Limb (tissue), 2 donors: ENCODE measurements around the gene MCOLN2.
"Not testable (repeated sequence)": the region's sequence is repeated elsewhere in the genome, so short reads cannot be mapped to it uniquely, and the experiment has no call there.

Source experiments
- DNase-seq, 2 donors: peaks; one replicate each; pipeline ENCODE4 v3.0.0-alpha.2; 2016; ENCODE audit errors: extremely low spot score in 2 of 2

Gene MCOLN2

DNA sequence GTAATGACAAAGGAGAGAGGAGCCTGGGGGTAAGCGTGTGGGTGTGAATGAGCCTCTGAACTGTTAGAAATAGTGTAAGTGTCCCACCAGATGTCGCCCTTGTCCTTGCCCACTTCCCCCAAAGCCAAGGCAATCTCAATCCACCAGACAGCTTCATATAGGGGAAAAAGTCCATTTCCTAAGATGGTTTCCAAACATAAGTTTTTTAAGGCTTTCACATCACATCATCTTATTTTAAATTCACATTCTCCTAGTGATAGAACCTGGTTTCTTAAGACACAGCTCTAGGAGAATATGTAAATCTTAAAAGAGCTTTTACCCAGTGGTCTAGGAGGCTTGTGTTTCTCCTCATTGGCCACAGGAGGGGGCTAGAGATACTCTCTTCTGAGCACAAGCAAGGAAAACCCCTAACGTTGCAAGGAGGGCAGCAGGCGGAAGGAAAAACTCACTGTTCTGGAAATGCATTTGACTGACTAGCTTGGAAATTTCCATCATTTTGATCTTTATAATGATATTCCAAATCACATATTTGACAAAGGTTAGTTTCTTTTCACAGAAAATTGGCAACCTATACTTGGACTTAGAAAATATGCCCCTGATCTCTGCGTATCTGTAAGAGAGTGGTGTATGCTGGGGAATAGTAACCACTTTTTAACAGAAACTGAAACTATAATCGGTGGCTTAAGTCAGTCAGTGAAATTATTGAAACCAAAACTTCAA is 52.0 kb downstream of the MCOLN2 start:
- DNase-seq, result peak; percentile 61 to 94

DNA sequence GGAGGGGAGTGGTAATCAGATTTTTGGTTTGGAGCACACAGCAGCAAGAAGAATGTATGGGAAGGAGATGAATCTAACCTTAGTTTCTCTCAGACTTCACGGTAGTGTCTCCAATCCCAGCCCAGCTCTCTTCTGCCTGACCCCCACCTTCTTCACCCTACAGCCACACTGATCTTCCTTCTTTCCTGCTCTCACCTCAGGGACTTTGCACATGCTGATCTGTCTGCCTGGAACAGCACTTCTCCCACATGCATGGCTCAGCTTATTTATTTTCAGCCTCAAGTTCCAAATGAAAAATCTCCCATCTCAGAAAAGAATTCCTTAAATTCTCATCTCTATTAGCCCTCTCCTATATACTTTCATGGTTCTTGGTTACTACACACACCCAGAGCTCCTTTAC is 55.1 kb downstream of the MCOLN2 start:
- no peak for DNase-seq

- no peak for DNase-seq
These were observed 56.4 kb downstream of the MCOLN2 start for GRCh38 chr1:84940481-84940880.

- DNase-seq, result no peak
These were observed 57.2 kb downstream of the MCOLN2 start for GRCh38 chr1:84939761-84940160.

DNA sequence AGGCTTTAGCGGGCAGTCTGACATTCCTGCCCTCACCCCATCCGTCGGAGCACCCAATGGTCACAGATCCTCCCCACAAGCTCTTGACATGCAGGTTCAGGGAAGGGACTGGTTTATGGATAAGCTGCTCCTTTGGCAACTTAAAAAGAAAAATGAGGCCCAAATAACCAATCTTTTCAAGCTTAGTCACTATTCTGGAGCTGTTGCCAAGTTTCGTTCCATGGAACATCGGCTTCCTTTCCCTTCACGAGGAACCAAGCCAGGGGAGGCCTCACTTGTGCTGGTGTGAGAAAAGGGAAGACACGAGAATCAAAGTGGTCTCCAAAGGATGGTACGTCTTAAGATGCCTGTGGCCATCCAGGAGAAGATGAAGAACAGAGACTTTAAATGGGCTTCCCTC is 57.8 kb downstream of the MCOLN2 start:
- DNase-seq, result no peak

DNA sequence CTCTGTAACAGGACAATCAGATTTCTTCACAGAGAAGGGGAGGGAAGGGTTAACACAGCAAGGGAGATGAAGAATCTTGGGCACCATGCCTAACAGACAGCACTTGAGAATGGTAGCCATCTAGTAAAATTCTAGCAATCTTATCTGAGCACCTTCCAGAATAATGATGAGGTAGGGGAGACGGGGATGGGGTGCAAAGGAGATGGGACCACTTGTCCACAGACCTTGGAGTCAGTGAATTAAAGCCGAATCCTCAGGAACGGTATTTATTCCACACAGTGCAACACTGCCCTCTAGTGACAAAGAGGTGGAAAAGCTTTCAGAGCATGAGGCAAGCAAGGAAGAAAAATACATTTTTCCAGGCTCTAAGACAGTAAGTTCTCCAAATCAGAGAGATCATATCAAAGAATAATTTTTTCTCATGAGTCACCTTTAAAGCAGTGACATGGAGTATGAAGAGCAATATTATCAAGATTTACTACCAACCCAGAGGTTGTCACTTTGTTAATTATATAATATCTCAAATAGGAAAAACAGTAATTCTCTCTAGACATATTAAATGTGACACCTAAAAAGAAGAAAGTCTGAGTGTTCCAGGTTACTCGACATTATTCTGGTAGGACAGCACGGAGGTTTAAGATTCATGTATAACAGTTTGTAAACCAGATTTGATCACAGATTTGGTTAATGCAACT is 60.6 kb downstream of the MCOLN2 start:
- peak; percentile 53 to 83 for DNase-seq

- no peak for DNase-seq
These were observed 63.8 kb downstream of the MCOLN2 start for GRCh38 chr1:84933011-84933611.

- DNase-seq, result no peak
These were observed 66.1 kb downstream of the MCOLN2 start for GRCh38 chr1:84930831-84931230.

GRCh38 chr1:84930329-84930728 is 66.6 kb downstream of the MCOLN2 start:
- no peak for DNase-seq

DNA sequence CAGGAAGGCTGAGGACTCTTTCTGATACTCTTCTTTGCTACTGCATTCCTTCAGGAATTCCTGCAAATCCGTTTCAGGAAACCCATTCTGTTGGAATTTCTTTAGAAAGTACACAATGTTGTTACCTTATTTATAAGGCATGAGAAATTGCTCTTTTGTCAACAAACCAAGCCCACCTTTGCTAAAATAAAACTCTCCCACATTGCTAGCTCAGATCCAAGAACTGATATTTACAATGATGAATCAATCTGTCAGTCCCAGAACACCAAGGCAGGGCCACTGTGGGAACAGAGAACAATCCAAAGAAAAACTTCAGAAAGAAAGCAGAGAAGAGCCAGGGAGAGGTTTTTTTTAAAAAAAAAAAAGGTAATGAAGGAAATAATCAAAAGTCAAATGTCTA is 67.3 kb downstream of the MCOLN2 start:
- DNase-seq, result no peak

DNA sequence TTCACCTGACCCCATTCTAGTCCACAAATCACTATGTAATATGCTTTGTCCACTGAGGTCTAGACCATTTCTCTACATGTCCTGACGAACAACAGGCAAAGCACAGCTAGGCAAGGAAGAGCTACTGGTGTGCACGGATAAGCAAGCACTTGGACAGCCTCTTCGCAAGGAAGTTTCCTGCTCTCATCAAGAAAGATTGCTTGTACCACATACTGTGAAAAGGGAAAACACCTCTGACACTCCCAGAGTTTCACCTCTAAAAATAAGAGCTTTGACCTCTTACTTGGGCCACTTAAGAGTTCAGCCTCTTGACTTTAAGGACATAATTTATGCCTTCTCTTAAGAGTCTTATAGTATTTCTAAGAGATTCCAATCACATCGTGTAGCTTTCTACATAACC is 67.9 kb downstream of the MCOLN2 start:
- no peak for DNase-seq

- no peak for DNase-seq
These were observed 73.6 kb downstream of the MCOLN2 start for GRCh38 chr1:84923317-84923716.

- DNase-seq, result no peak
These were observed 76.8 kb downstream of the MCOLN2 start for GRCh38 chr1:84920159-84920558.

GRCh38 chr1:84919461-84919970 is 77.4 kb downstream of the MCOLN2 start:
- no peak for DNase-seq

DNA sequence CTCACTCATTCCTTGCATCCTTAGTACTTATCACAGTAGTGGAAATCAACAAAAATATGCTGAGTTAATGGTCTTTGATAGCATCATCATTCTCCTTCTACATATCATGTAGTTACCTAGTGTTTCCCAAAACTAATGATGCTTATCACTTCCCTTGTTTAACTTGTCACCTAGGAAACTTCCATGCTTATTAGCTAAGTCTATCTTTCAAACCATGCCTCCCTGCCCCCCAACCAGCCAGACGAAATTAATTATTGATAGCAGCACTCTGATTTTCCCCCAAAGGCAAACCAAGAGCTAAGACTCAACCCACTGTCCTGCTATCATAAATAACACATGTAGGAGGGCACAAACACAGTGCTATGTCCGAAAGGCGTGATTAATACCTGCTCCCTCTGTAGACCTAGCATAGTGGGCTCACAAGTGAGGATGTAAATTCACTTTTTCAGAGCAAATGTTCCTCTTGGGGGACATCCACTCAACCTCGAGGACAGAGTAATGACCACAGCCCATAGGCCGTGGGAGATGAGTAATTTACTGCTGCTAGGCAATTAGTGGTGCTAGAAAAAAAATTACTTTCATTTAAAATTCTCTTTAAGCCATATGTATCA is 78.1 kb downstream of the MCOLN2 start:
- no peak for DNase-seq

GRCh38 chr1:84916897-84917296 is 80.0 kb downstream of the MCOLN2 start:
- DNase-seq, result no peak

DNA sequence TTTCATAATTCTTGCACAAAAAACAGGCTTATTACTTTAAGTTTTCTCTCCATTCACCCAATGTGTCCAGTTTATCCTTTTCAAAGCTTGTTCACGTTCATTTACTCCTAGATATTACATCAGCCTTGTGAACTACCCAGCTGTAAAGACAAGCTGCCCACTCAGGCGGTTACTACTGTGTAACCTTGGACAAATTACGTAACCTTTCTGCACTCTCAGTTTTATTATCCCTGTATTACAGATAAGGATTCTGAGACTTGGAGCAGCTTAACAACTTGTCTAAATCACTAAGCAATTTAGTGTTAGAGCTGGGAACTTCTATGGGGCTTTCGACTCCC is 83.4 kb downstream of the MCOLN2 start:
- no peak for DNase-seq

DNA sequence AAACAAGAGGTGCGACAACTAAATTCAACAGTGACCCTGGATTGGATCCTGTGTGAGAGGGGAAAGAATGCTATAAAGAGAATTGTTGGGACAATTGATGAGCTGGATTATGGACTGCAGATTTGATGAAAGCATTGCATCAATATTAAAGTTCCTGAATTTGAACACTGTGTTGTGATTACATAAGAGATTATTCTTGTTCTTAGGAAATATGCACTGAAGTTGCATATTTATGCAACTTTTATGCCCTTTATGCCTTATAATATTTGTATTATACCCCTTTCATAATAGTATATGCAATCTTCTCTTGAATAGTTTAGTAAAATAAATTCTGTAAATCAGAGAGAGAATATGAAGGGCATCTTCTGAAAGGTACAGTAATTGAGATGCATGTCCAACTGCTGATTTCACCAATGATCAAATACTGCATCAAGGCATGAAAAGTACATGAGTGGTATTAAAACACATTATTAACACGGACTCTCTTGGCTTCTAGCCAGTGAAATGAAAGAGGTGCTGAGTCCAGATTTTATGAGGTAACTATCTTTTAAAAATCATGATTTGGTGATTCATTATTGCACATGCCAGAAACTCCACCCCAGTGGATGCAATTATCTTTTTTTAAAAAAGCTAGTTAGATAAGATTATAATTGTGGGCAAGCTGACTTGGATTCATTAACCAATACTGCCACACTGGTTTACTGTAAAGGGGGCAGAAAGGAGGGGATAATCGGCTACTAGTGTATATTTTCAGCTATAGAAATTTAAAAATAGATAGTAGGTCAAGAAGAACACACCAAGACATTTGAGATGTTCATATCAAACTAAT is 84.0 kb downstream of the MCOLN2 start:
- DNase-seq, result no peak

DNA sequence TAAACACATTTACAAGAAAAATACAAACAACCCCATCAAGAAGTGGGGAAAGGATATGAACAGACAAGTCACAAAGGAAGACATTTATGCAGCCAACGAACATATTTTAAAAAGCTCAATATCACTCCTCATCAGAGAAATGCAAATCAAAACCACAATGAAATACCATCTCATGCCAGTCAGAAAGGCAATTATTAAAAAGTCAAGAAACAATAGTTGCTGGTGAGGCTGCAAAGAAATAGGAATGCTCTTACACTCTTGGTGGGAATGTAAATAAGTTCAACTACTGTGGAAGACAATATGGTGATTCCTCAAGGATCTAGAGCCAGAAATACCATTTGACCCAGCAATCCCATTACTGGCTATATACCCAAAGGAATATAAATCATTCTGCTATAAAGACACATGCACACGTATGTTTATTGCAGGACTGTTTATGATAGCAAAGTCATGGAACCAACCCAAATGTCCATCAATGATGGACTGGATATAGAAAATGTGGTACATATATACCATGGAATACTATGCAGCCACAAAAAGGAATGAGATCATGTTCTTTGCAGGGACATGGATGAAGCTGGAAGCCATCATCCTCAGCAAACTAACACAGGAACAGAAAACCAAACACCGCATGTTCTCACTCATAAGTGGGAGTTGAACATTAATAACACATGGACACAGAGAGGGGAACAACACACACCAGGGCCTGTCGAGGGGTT is 88.0 kb downstream of the MCOLN2 start:
- DNase-seq, result not testable (repeated sequence)

DNA sequence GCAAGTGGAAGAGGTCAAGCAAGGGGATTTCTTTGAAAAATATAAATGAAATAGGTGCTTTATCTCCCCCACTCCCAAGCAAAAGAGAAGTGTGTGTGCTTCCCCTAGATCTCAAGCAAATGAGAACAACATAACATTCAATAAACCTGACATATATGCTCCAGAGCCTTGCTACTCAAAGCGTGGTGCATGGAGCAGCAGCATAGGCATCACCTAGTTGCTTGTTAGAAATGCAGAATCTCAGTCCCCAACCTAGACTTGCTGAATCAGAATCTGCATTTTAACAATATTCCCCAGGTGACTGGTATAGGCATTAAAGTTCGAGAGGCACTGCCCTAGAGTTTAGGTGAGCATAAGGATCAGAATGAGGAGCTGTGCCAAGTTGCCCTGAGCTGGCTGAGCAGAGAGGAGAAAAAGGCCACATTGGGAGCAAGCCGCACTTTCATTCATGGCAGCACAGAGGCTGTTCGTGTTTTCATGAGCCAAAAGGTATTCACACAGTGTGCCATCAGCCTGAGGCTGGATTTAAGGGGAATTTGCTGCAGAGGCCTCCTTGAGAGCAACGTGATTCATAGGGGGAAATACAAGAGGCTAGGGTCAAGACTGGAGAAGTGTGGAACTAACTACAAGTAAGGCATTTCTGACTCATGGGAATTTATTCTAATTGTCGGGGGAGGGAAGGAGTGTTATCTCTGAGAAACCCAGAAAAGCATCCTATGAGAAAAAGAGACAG is 89.7 kb downstream of the MCOLN2 start:
- DNase-seq, result no peak
